HCT116 (cell line): Measurements from ENCODE around the gene PNKP. TPM values are rescaled to one million over a fixed set of nuclear protein-coding genes. Genes with fewer than 3 reads are reported as not detected.

ENCODE experiments used
- ATAC-seq: fragments of 200-7000 bp; cut with Tn5 transposase; 2 replicates; pipeline ENCODE4 v1.9.1; 2020; ENCODE audit warnings: mild to moderate bottlenecking, moderate library complexity
- BruUV-seq: library from RNA; stranded (reverse); fragments of 400-500 nt; replicated peaks from 2 replicates; lab custom pipeline; 2021; lab: Mats Ljungman, UMichigan
- CTCF ChIA-PET: fragments of 300-600 bp; sonication (Branson Sonifier 250); formaldehyde crosslinking; loops from one replicate; lab custom pipeline; 2021; ENCODE audit warnings: antibody characterized with exemption; lab: Charles Lee
- POLR2A ChIA-PET: fragments of 300-600, 350-600 bp; sonication (Branson Sonifier 250); formaldehyde crosslinking; loops from one replicate; lab custom pipeline; 2021; ENCODE audit warnings: antibody characterized with exemption; lab: Charles Lee
- RAD21 ChIA-PET, 2 experiments: fragments of 300-600 bp; sonication (Branson Sonifier 250); formaldehyde crosslinking; loops; one replicate each; lab custom pipeline; 2023; ENCODE audit warnings: low total read pairs in 2 of 2; ENCODE audit not compliant: uncharacterized antibody in 2 of 2, unreplicated experiment in 2 of 2, low non-redundant PET in 1 of 2; lab: Charles Lee
- DNase-seq: peaks from one replicate; pipeline ENCODE4 v3.0.0-alpha.2; 2010; ENCODE audit warnings: low read depth, low spot score
- H2AFZ ChIP-seq: fragments of 200-600 bp; shearing (Covaris generic), sonication (generic); 2 replicates; pipeline ENCODE4 v1.6.1; 2017; ENCODE audit warnings: low read depth, mixed run types, mixed read lengths, antibody characterized with exemption, low read length; ENCODE audit not compliant: poor library complexity, severe bottlenecking
- H3K27ac ChIP-seq: 2 replicates; pipeline ENCODE4 v1.5.1; 2012; ENCODE audit warnings: low read depth, low read length
- H3K27me3 ChIP-seq: fragments of 200-600 bp; sonication (generic); 2 replicates; pipeline ENCODE4 v1.6.1; 2016; ENCODE audit warnings: mixed run types, low read length, mixed read lengths; ENCODE audit not compliant: insufficient read depth
- H3K36me3 ChIP-seq, 2 experiments: fragments of 200-500 bp in 1 of 2; fragments of 200-600 bp in 1 of 2; sonication (Bioruptor generic) in 1 of 2; sonication (generic) in 1 of 2; 2 replicates each; pipeline versions ENCODE4 v1.5.1 to v1.6.1; 2014 to 2016; ENCODE audit warnings: low read length in 2 of 2, inconsistent platforms in 1 of 2, mixed read lengths in 1 of 2, mixed run types in 1 of 2; ENCODE audit not compliant: insufficient read depth in 2 of 2, control insufficient read depth in 1 of 2
- H3K4me1 ChIP-seq, 2 experiments: fragments of 200-600 bp in 1 of 2; sonication (generic) in 1 of 2; 2 replicates each; pipeline versions ENCODE4 v1.5.1 to v1.6.1; 2012 to 2017; ENCODE audit warnings: low read length in 2 of 2, inconsistent platforms in 1 of 2, mild to moderate bottlenecking in 1 of 2, mixed read lengths in 1 of 2, mixed run types in 1 of 2, moderate library complexity in 1 of 2; ENCODE audit not compliant: insufficient read depth in 2 of 2, control insufficient read depth in 1 of 2
- H3K4me2 ChIP-seq: fragments of 200-600 bp; sonication (generic); 2 replicates; pipeline ENCODE4 v1.6.1; 2017; ENCODE audit warnings: mixed run types, low read length, mixed read lengths
- H3K4me3 ChIP-seq, 2 experiments: fragments of 200-600 bp in 1 of 2; sonication (generic) in 1 of 2; replicated peaks in 1 of 2; 2 replicates each; pipeline ENCODE4 v1.5.1; 2011 to 2016; ENCODE audit warnings: low read length in 2 of 2, control low read depth in 1 of 2, low read depth in 1 of 2, mild to moderate bottlenecking in 1 of 2, mixed read lengths in 1 of 2, mixed run types in 1 of 2
- H3K79me2 ChIP-seq: fragments of 200-600 bp; sonication (generic); 2 replicates; pipeline ENCODE4 v1.6.1; 2017; ENCODE audit warnings: mild to moderate bottlenecking, mixed run types, low read length, moderate library complexity, mixed read lengths; ENCODE audit not compliant: insufficient read depth
- H3K9ac ChIP-seq: fragments of 200-600 bp; sonication (generic); 2 replicates; pipeline ENCODE4 v1.6.1; 2016; ENCODE audit warnings: low read length, mixed read lengths
- H3K9me2 ChIP-seq: fragments of 200-600 bp; sonication (generic), shearing (Covaris generic); 2 replicates; pipeline ENCODE4 v1.6.1; 2017; ENCODE audit warnings: mixed run types, mild to moderate bottlenecking, moderate library complexity; ENCODE audit not compliant: insufficient read depth
- H3K9me3 ChIP-seq, 2 experiments: fragments of 200-500 bp in 1 of 2; fragments of 200-600 bp in 1 of 2; sonication (Bioruptor generic) in 1 of 2; sonication (generic) in 1 of 2; 2 replicates each; pipeline ENCODE4 v1.6.1; 2014 to 2017; ENCODE audit warnings: low read length in 2 of 2, mixed read lengths in 2 of 2, inconsistent platforms in 1 of 2, low read depth in 1 of 2, mild to moderate bottlenecking in 1 of 2, mixed run types in 1 of 2, moderate library complexity in 1 of 2; ENCODE audit not compliant: control insufficient read depth in 1 of 2, insufficient read depth in 1 of 2
- H4K20me1 ChIP-seq: fragments of 200-600 bp; sonication (generic), shearing (Covaris generic); 2 replicates; pipeline ENCODE4 v1.6.1; 2017; ENCODE audit warnings: mixed run types, mild to moderate bottlenecking, moderate library complexity; ENCODE audit not compliant: insufficient read depth
- CBX3 ChIP-seq: IDR thresholded peaks from 2 replicates; pipeline ENCODE4 v1.6.1; 2012; ENCODE audit warnings: low read depth
- CTCF ChIP-seq, 3 experiments: fragments of 200-600 bp in 1 of 3; sonication (generic) in 1 of 3; IDR thresholded peaks in 2 of 3; conservative IDR thresholded peaks in 1 of 3; 2 replicates each; pipeline ENCODE4 v1.5.1; 2012 to 2017; ENCODE audit warnings: low read depth in 2 of 3, low read length in 2 of 3, antibody characterized with exemption in 1 of 3, borderline replicate concordance in 1 of 3, control low read depth in 1 of 3, mild to moderate bottlenecking in 1 of 3, mixed read lengths in 1 of 3, mixed run types in 1 of 3, moderate library complexity in 1 of 3; ENCODE audit not compliant: insufficient read depth in 1 of 3
- EZH2 ChIP-seq: fragments of 200-600 bp; sonication (generic); IDR thresholded peaks from 2 replicates; pipeline ENCODE4 v1.6.1; 2017; ENCODE audit warnings: antibody characterized with exemption, mixed run types
- EZH2phosphoT487 ChIP-seq: fragments of 200-600 bp; IDR thresholded peaks from 2 replicates; pipeline ENCODE4 v1.6.1; 2018; ENCODE audit warnings: antibody characterized with exemption, borderline replicate concordance
- FOSL1 ChIP-seq: IDR thresholded peaks from 2 replicates; pipeline ENCODE4 v1.6.1; 2012; ENCODE audit warnings: low read depth
- JUND ChIP-seq: IDR thresholded peaks from 2 replicates; pipeline ENCODE4 v1.6.1; 2012
- MAX ChIP-seq: IDR thresholded peaks from 2 replicates; pipeline ENCODE4 v1.6.1; 2012
- POLR2AphosphoS5 ChIP-seq: IDR thresholded peaks from 2 replicates; pipeline ENCODE4 v1.6.1; 2011; ENCODE audit warnings: mild to moderate bottlenecking, low read depth, low read length, moderate library complexity
- RAD21 ChIP-seq: IDR thresholded peaks from 2 replicates; pipeline ENCODE4 v1.6.1; 2012; ENCODE audit warnings: low read depth, mild to moderate bottlenecking
- SIN3A ChIP-seq: IDR thresholded peaks from 2 replicates; pipeline ENCODE4 v1.6.1; 2012; ENCODE audit warnings: low read depth
- SP1 ChIP-seq: IDR thresholded peaks from 2 replicates; pipeline ENCODE4 v1.6.1; 2012; ENCODE audit warnings: low read depth
- TCF7L2 ChIP-seq: IDR thresholded peaks from 2 replicates; pipeline ENCODE4 v1.7.0; 2011; ENCODE audit warnings: borderline replicate concordance, inconsistent platforms; ENCODE audit not compliant: insufficient read depth, insufficient read length; ENCODE audit errors: extremely low read depth
- YY1 ChIP-seq: IDR thresholded peaks from 2 replicates; pipeline ENCODE4 v1.6.1; 2011; ENCODE audit warnings: low read length, low read depth, moderate library complexity, mild to moderate bottlenecking; ENCODE audit not compliant: insufficient replicate concordance; ENCODE audit errors: extremely low read depth
- ZFX ChIP-seq: fragments of 450-650 bp; IDR thresholded peaks from 2 replicates; pipeline ENCODE4 v1.6.1; 2017
- intact Hi-C: fragments of 100-400 bp; cut with micrococcal nuclease; formaldehyde crosslinking; loops from 2 replicates; pipeline ENCODE4 v1.10.0; 2022
- total RNA-seq: library from RNA; stranded (reverse); gene quantifications from one replicate; pipeline ENCODE4 v1.2.1, GENCODE V29; 2021; ENCODE audit not compliant: unreplicated experiment
- TF ChIP-seq, protein P1 (sequence below): IDR thresholded peaks from 2 replicates; pipeline ENCODE4 v1.6.1; 2011; ENCODE audit warnings: mild to moderate bottlenecking, low read length, moderate library complexity; ENCODE audit not compliant: insufficient replicate concordance; ENCODE audit errors: extremely low read depth

PNKP gene
- total RNA-seq, 1 experiment from 2014 or later, result 129 TPM

DNA sequence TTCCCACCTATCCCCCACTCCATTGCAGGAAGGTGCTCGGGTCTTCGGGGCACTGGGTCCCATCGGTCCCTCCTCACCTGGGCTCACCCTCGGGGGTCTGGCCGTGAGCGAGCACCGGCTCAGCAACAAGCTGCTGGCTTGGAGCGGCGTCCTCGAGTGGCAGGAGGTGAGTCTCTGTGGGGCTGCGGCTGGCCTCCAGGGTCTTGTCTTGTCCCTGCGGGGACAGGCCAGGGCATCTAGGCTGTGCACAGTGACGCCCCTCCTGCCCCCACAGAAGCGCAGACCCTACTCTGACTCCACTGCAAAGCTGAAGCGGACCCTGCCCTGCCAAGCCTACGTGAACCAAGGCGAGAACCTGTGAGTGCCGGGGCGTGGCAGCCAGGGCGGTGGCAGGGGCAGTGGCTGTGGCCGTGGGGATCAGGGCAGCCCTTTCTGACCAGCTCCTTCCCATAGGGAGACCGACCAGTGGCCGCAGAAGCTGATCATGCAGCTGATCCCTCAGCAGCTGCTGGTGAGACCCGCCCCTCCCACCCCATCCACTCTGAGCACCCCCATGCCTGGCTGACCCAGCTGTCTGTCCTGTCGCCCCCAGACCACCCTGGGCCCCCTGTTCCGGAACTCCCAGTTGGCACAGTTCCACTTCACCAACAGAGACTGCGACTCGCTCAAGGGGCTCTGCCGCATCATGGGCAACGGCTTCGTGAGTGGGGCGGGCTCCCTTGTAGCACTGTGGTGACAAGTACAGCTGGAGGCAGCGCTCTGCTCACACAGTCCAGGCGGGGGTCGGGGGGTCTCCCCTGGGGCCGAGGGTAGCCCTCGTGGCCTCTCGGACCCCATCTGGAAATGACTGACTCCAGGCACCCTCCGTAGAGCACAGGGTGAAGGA, 12.8 kb downstream of the PNKP start (continued):
- no peak for TF ChIP-seq CTCF (IDR thresholded peaks at IDR 0.05 in 2 of 3, conservative IDR thresholded peaks at IDR 0.05 in 1 of 3; ENCODE audit: borderline replicate concordance in 1 of 3, insufficient read depth in 1 of 3, low read depth in 2 of 3, low read length in 2 of 3)
- no peak for TF ChIP-seq ZFX
- no peak for TF ChIP-seq MAX

DNA sequence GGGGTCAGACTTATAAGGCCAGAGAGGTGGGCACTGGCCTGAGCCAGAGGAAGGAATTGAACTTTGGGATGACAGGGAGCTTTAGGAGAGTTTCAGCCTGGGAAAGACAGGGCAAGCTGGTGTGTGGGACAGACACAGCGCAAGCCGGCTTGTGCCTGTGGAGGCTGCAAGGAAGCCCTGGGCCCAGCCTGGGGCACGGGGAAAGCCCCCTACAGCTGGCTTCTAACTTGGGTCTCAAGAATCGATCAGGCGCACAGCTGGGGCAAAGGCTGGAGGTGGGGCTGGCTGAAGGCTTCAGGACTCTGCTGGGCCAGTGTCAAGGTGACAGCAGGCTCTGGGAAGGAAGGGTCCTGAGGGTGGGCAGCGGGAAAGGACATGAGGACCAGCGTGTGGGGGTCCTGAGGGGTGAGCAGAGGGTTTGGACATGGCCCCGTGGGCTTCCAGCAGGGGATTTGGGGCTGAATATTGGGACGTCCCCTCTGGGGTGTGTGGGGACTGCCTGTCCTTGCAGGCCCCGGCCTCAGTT, 13.5 kb downstream of the PNKP start:
- ChIA-PET POLR2A (interaction anchor here (1.7 kb wide), 1 partner anchor 11 kb away, joined by 6 read pairs; no protein-coding TSS in a partner anchor), CTCF (interaction anchor here (0.7 kb wide), 1 partner anchor 11 kb away, joined by 3 read pairs; no protein-coding TSS in a partner anchor), RAD21 (no interaction called here)
- H3K27me3 ChIP-seq, result no peaks in the 10 kb centered on the region
- peak overlapping the region; percentile 42; the same call in 1 of the 2 replicates for H3K27ac ChIP-seq
- H3K36me3 ChIP-seq, result peaks cover 5 to 16% of the 10 kb centered on the region in 2 experiments; a peak in 3 of 4 replicates
- H3K9ac ChIP-seq, result no peak overlapping the region
- BruUV-seq, result no TSS peak
- H4K20me1 ChIP-seq, result no peaks in the 10 kb centered on the region
- H3K79me2 ChIP-seq, result peaks cover 44% of the 10 kb centered on the region
- H3K4me3 ChIP-seq, result no peak overlapping the region
- no peaks in the 10 kb centered on the region for H3K9me3 ChIP-seq
- DNase-seq (no peak), ATAC-seq (no peak)
- intact Hi-C loops, result no loop called here
- no peaks in the 10 kb centered on the region for H3K9me2 ChIP-seq
- H3K4me2 ChIP-seq, result no peak overlapping the region
- no peak overlapping the region for H2AFZ ChIP-seq
- H3K4me1 ChIP-seq, result peaks cover 19 to 37% of the 10 kb centered on the region in 2 experiments
- TF ChIP-seq CTCF (IDR thresholded peaks at IDR 0.05 in 2 of 3, conservative IDR thresholded peaks at IDR 0.05 in 1 of 3; ENCODE audit: borderline replicate concordance in 1 of 3, insufficient read depth in 1 of 3, low read depth in 2 of 3, low read length in 2 of 3), result no peak
- TF ChIP-seq YY1, result no peak
- TF ChIP-seq CBX3, result no peak
- no peak for TF ChIP-seq JUND
- TF ChIP-seq SIN3A, result no peak
- TF ChIP-seq, protein P1, sequence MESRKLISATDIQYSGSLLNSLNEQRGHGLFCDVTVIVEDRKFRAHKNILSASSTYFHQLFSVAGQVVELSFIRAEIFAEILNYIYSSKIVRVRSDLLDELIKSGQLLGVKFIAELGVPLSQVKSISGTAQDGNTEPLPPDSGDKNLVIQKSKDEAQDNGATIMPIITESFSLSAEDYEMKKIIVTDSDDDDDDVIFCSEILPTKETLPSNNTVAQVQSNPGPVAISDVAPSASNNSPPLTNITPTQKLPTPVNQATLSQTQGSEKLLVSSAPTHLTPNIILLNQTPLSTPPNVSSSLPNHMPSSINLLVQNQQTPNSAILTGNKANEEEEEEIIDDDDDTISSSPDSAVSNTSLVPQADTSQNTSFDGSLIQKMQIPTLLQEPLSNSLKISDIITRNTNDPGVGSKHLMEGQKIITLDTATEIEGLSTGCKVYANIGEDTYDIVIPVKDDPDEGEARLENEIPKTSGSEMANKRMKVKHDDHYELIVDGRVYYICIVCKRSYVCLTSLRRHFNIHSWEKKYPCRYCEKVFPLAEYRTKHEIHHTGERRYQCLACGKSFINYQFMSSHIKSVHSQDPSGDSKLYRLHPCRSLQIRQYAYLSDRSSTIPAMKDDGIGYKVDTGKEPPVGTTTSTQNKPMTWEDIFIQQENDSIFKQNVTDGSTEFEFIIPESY, result no peak
- no peak for TF ChIP-seq RAD21
- no peak for TF ChIP-seq FOSL1
- no peak for TF ChIP-seq POLR2AphosphoS5
- no peak for TF ChIP-seq MAX
- no peak for TF ChIP-seq EZH2
- no peak for TF ChIP-seq EZH2phosphoT487
- no peak for TF ChIP-seq SP1
- TF ChIP-seq TCF7L2, result no peak
